ENCODE measurements around the gene MYBPC1. TPM values are rescaled to one million over a fixed set of nuclear protein-coding genes. Genes with fewer than 3 reads are reported as not detected.
A peak's percentile ranks its signal among the peaks of the same experiment; 100 is the strongest.

MYBPC1 gene
- total and polyA plus RNA-seq, 4 donors, result 0.06 to 0.07 TPM; not detected in 2

- Histone ChIP-seq H3K27ac (ENCODE audit: low read depth in 1 of 2, low read length in 1 of 2) (peak overlapping the region in 1 of 2 donors; percentile 50), H3K27me3 (ENCODE audit: control insufficient read depth in 3 of 3, insufficient read depth in 3 of 3, low read length in 2 of 3) (no peaks in the 10 kb centered on the region), H3K4me1 (ENCODE audit: control insufficient read depth in 5 of 5, insufficient read depth in 5 of 5, low read length in 5 of 5) (peaks cover 5 to 28% (median 12%) of the 10 kb centered on the region in 5 donors), H3K9ac (ENCODE audit: insufficient read depth in 1 of 2, low read length in 2 of 2) (no peak overlapping the region), H3K4me3 (no peak overlapping the region), H3K36me3 (ENCODE audit: control insufficient read depth in 4 of 4, insufficient read depth in 4 of 4, low read length in 4 of 4) (no peaks in the 10 kb centered on the region), H3K9me3 (ENCODE audit: control insufficient read depth in 4 of 4, insufficient read depth in 3 of 4, low read length in 3 of 4) (no peaks in the 10 kb centered on the region)
- WGBS, 2 donors, result 82 to 98% methylated on average over 2 of the region's 2 CpGs
- no peak for TF ChIP-seq CTCF (IDR thresholded peaks at IDR 0.05; ENCODE audit: control extremely low read depth, extremely low read depth)
- ATAC-seq (ENCODE audit: insufficient read depth, low FRiP score) (no peak), DNase-seq (no peak)
Observed at GRCh38 chr12:101700299-101700820, 105.6 kb downstream of the MYBPC1 start.

GRCh38 chr12:101703487-101703886 is 108.7 kb downstream of the MYBPC1 start:
- Histone ChIP-seq H3K9ac (ENCODE audit: insufficient read depth in 1 of 2, low read length in 2 of 2) (no peak overlapping the region), H3K27me3 (ENCODE audit: control insufficient read depth in 3 of 3, insufficient read depth in 3 of 3, low read length in 2 of 3) (no peaks in the 10 kb centered on the region), H3K27ac (ENCODE audit: low read depth in 1 of 2, low read length in 1 of 2) (no peak overlapping the region), H3K4me1 (ENCODE audit: control insufficient read depth in 5 of 5, insufficient read depth in 5 of 5, low read length in 5 of 5) (peaks cover 2 to 33% (median 12%) of the 10 kb centered on the region in 5 donors), H3K36me3 (ENCODE audit: control insufficient read depth in 4 of 4, insufficient read depth in 4 of 4, low read length in 4 of 4) (no peaks in the 10 kb centered on the region), H3K4me3 (no peak overlapping the region), H3K9me3 (ENCODE audit: control insufficient read depth in 4 of 4, insufficient read depth in 3 of 4, low read length in 3 of 4) (no peaks in the 10 kb centered on the region)
- ATAC-seq (ENCODE audit: insufficient read depth, low FRiP score), result no peak
- no peak for TF ChIP-seq CTCF (IDR thresholded peaks at IDR 0.05; ENCODE audit: control extremely low read depth, extremely low read depth)
- 89 to 91% methylated on average over 3 of the region's 3 CpGs for WGBS, 2 donors
- DNase-seq, result no peak

GRCh38 chr12:101706403-101706802 is 111.6 kb downstream of the MYBPC1 start:
- Histone ChIP-seq H3K27me3 (ENCODE audit: control insufficient read depth in 3 of 3, insufficient read depth in 3 of 3, low read length in 2 of 3) (no peaks in the 10 kb centered on the region), H3K4me1 (ENCODE audit: control insufficient read depth in 5 of 5, insufficient read depth in 5 of 5, low read length in 5 of 5) (peaks cover 0 to 26% (median 3%) of the 10 kb centered on the region in 5 donors), H3K4me3 (no peak overlapping the region), H3K27ac (ENCODE audit: low read depth in 1 of 2, low read length in 1 of 2) (no peak overlapping the region), H3K9me3 (ENCODE audit: control insufficient read depth in 4 of 4, insufficient read depth in 3 of 4, low read length in 3 of 4) (no peaks in the 10 kb centered on the region), H3K36me3 (ENCODE audit: control insufficient read depth in 4 of 4, insufficient read depth in 4 of 4, low read length in 4 of 4) (no peaks in the 10 kb centered on the region), H3K9ac (ENCODE audit: insufficient read depth in 1 of 2, low read length in 2 of 2) (no peak overlapping the region)
- TF ChIP-seq CTCF (IDR thresholded peaks at IDR 0.05; ENCODE audit: control extremely low read depth, extremely low read depth), result no peak
- ATAC-seq (ENCODE audit: insufficient read depth, low FRiP score), result no peak
- WGBS, 2 donors, result 100% methylated on average over 1 of the region's 1 CpG
- no peak for DNase-seq

Measured in lung (tissue), 12 donors.